Activated CD4-positive, alpha-beta T cell treated with anti-CD3 and anti-CD28 coated beads for 36 hours (primary cell): ENCODE results near the gene RETN. TPM values are rescaled to one million over a fixed set of nuclear protein-coding genes. Genes with fewer than 3 reads are reported as not detected.

Experiments used
- ATAC-seq: fragments of 200-7000 bp; cut with Tn5 transposase; one replicate; pipeline ENCODE4 v1.10.0; 2021; ENCODE audit warnings: mild to moderate bottlenecking, moderate library complexity
- CTCF ChIA-PET: fragments of 350-600 bp; sonication (Branson Sonifier 250); formaldehyde crosslinking; loops from one replicate; lab custom pipeline; 2021; ENCODE audit warnings: antibody characterized with exemption; lab: Charles Lee
- POLR2A ChIA-PET: fragments of 350-600 bp; sonication (Branson Sonifier 250); formaldehyde crosslinking; loops from one replicate; lab custom pipeline; 2021; ENCODE audit warnings: antibody characterized with exemption, inconsistent platforms; lab: Charles Lee
- DNase-seq: peaks from one replicate; pipeline ENCODE4 v3.0.0-alpha.2; 2020
- H3K27ac Mint-ChIP-seq: one replicate; pipeline ENCODE4 v1.8.0; 2021; ENCODE audit warnings: mixed read lengths
- H3K27me3 Mint-ChIP-seq: one replicate; pipeline ENCODE4 v1.8.0; 2021; ENCODE audit warnings: mixed read lengths
- H3K36me3 Mint-ChIP-seq: one replicate; pipeline ENCODE4 v1.8.0; 2021; ENCODE audit warnings: low read depth, mixed read lengths
- H3K4me1 Mint-ChIP-seq: one replicate; pipeline ENCODE4 v1.8.0; 2021; ENCODE audit warnings: mixed read lengths
- H3K4me3 Mint-ChIP-seq: one replicate; pipeline ENCODE4 v1.8.0; 2021; ENCODE audit warnings: mild to moderate bottlenecking, moderate library complexity, mixed read lengths
- H3K9me3 Mint-ChIP-seq: one replicate; pipeline ENCODE4 v1.8.0; 2021; ENCODE audit warnings: low read depth, mixed read lengths
- intact Hi-C, 2 experiments: fragments of 100-400 bp; cut with DNase I in 1 of 2; cut with micrococcal nuclease in 1 of 2; formaldehyde crosslinking; loops; one replicate each; pipeline versions ENCODE4 v1.14.2 to v1.15.1; 2022 to 2024; cut with DNase I, micrococcal nuclease
- total RNA-seq, 2 experiments: library from RNA; stranded (reverse); gene quantifications; one replicate each; pipeline ENCODE4 v1.2.3, GENCODE V29; 2021

Gene RETN
- total RNA-seq, 2 experiments from 2014 or later: not detected

DNA sequence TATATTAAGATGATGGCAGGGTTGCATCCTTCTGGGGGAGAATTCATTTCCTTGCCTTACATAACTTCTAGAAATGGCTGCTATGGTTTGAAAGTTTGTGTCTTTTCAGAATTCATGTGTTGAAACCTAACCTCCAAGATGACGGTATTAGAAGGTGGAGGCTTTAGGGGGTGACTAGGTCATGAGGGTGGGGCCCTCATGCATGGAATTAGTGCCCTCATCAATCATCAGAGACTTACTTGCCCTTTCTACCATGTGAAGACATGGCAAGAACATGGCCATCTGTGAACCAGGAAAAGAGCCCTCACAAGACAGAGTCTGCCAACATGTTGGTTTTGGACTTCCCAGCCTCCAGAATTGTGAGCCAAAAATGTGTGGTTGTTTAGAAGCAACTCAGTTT is 47.9 kb downstream of the RETN start:
- Mint-ChIP-seq H3K4me3 (no peak overlapping the region), H3K9me3 (no peaks in the 10 kb centered on the region), H3K36me3 (peaks cover 5% of the 10 kb centered on the region), H3K27me3 (no peaks in the 10 kb centered on the region), H3K27ac (no peak overlapping the region), H3K4me1 (peaks cover 7% of the 10 kb centered on the region)
- CTCF ChIA-PET: interaction anchor here (1.0 kb wide), 1 partner anchor 34 kb away, joined by 3 read pairs; no protein-coding TSS in a partner anchor
- ATAC-seq: no peak
- POLR2A ChIA-PET: no interaction called here
- intact Hi-C loops: no loop called here
- DNase-seq: no peak

DNA sequence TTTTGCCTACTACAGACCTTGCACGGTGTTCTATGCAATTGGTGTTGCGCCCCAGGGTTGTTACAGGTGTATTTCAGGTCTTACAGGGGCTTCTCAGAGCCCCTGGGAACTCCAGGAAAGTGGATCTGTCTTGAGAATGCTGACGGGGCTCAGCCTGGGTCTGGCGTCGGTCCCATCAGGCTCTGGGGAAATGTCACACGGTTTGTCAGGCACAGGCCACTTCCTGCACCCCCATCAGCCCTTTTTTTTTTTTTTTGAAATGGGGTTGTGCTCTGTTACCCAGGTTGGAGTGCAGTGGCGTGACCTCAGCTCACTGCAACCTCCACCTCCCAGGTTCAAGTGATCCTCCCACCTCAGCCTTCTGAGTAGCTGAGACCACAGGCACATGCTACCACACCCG is 49.8 kb downstream of the RETN start:
- intact Hi-C loops: no loop called here
- Mint-ChIP-seq H3K27ac (no peak overlapping the region), H3K9me3 (no peaks in the 10 kb centered on the region), H3K27me3 (peaks cover 3% of the 10 kb centered on the region), H3K4me3 (no peak overlapping the region), H3K36me3 (peaks cover 5% of the 10 kb centered on the region), H3K4me1 (peaks cover 7% of the 10 kb centered on the region)
- DNase-seq (no peak), ATAC-seq (no peak)
- ChIA-PET POLR2A (no interaction called here), CTCF (no interaction called here)

Other genes with a start within 250 kb of the RETN start
- gene PEX11G, start 180.0 kb upstream of the RETN start, total RNA-seq: 1 to 10 TPM in 1 of 2 experiments, under 1 TPM in 1; 0.51 to 1.1 TPM
- gene ZNF358, start 152.9 kb upstream of the RETN start, total RNA-seq: 1 to 10 TPM; 5.1 to 8.5 TPM
- gene MCOLN1, start 146.4 kb upstream of the RETN start, total RNA-seq: 1 to 10 TPM; 6.7 to 7.7 TPM
- gene PNPLA6, start 133.3 kb upstream of the RETN start, total RNA-seq: 100 to 1,000 TPM in 1 of 2 experiments, 10 to 100 TPM in 1; 82.2 to 108 TPM
- gene CAMSAP3, start 73.2 kb upstream of the RETN start, total RNA-seq: under 1 TPM; 0.50 to 0.58 TPM
- gene XAB2, start 39.5 kb upstream of the RETN start, total RNA-seq: 10 to 100 TPM; 45.9 to 48.3 TPM
- gene PET100, start 39.3 kb upstream of the RETN start, total RNA-seq: 10 to 100 TPM; 45.1 to 99.4 TPM
- 1 to 10 TPM; 1.7 to 1.8 TPM for gene PCP2, start 35.3 kb upstream of the RETN start, total RNA-seq
- gene STXBP2, start 31.9 kb upstream of the RETN start, total RNA-seq: 10 to 100 TPM; 75.2 to 83.0 TPM
- gene MCEMP1, start 8.0 kb downstream of the RETN start, total RNA-seq: not detected
- gene TRAPPC5, start 11.8 kb downstream of the RETN start, total RNA-seq: 10 to 100 TPM; 90.2 to 95.2 TPM
- 1 to 10 TPM; 2.6 to 3.5 TPM for gene FCER2, start 33.1 kb downstream of the RETN start, total RNA-seq
- gene CLEC4G, start 63.1 kb downstream of the RETN start, total RNA-seq: not detected
- gene CD209, start 78.5 kb downstream of the RETN start, total RNA-seq: not detected
- not detected for gene CLEC4M, start 94.2 kb downstream of the RETN start, total RNA-seq
- 1 to 10 TPM; 4.8 to 5.9 TPM for gene EVI5L, start 161.2 kb downstream of the RETN start, total RNA-seq
- gene PRR36, start 205.3 kb downstream of the RETN start, total RNA-seq: under 1 TPM; 0.09 to 0.14 TPM
- not detected for gene LRRC8E, start 219.5 kb downstream of the RETN start, total RNA-seq
- gene MAP2K7, start 234.8 kb downstream of the RETN start, total RNA-seq: 10 to 100 TPM; 32.2 to 33.7 TPM
- gene TGFBR3L, start 245.8 kb downstream of the RETN start, total RNA-seq: 1 to 10 TPM; 2.6 to 3.2 TPM